Ishikawa (cell line): ENCODE data around the gene APBA2.

Experiments
- CEBPB ChIP-seq: IDR thresholded peaks from 2 replicates; pipeline ENCODE4 v1.6.1; 2012
- CREB1 ChIP-seq: IDR thresholded peaks from 2 replicates; pipeline ENCODE4 v1.6.1; 2012; ENCODE audit warnings: low read depth
- EGR1 ChIP-seq: IDR thresholded peaks from 2 replicates; pipeline ENCODE4 v1.6.1; 2012
- EP300 ChIP-seq: IDR thresholded peaks from 2 replicates; pipeline ENCODE4 v1.6.1; 2012; ENCODE audit warnings: borderline replicate concordance
- FOXM1 ChIP-seq: IDR thresholded peaks from 2 replicates; pipeline ENCODE4 v1.6.1; 2012; ENCODE audit warnings: low read depth, borderline replicate concordance
- MAX ChIP-seq: IDR thresholded peaks from 2 replicates; pipeline ENCODE4 v1.6.1; 2012
- NFIC ChIP-seq: IDR thresholded peaks from 2 replicates; pipeline ENCODE4 v1.6.1; 2012
- RAD21 ChIP-seq: IDR thresholded peaks from 2 replicates; pipeline ENCODE4 v1.6.1; 2012; ENCODE audit warnings: low read depth
- REST ChIP-seq: IDR thresholded peaks from 2 replicates; pipeline ENCODE4 v1.6.1; 2012; ENCODE audit warnings: low read depth, mild to moderate bottlenecking
- TAF1 ChIP-seq: IDR thresholded peaks from 2 replicates; pipeline ENCODE4 v1.6.1; 2012; ENCODE audit warnings: low read depth, mild to moderate bottlenecking
- TCF12 ChIP-seq: IDR thresholded peaks from 2 replicates; pipeline ENCODE4 v1.6.1; 2012; ENCODE audit warnings: low read depth
- TEAD4 ChIP-seq: IDR thresholded peaks from 2 replicates; pipeline ENCODE4 v1.6.1; 2012
- USF1 ChIP-seq: IDR thresholded peaks from 2 replicates; pipeline ENCODE4 v1.6.1; 2012
- YY1 ChIP-seq: IDR thresholded peaks from 2 replicates; pipeline ENCODE4 v1.6.1; 2012; ENCODE audit warnings: low read depth
- ZBTB7A ChIP-seq: IDR thresholded peaks from 2 replicates; pipeline ENCODE4 v1.6.1; 2012; ENCODE audit warnings: low read depth

The APBA2 gene

GRCh38 chr15:29086001-29086400, 200.2 kb downstream of the APBA2 start:
- TF ChIP-seq FOXM1 (no peak), YY1 (no peak), MAX (no peak), RAD21 (no peak), TCF12 (no peak), EP300 (no peak), REST (no peak), CEBPB (no peak), CREB1 (no peak), TAF1 (no peak), TEAD4 (no peak), NFIC (no peak), EGR1 (no peak)

- TF ChIP-seq RAD21 (no peak), TCF12 (no peak), USF1 (no peak), YY1 (no peak), NFIC (no peak), EP300 (no peak), EGR1 (no peak), REST (no peak), ZBTB7A (no peak), CEBPB (no peak), MAX (no peak), TAF1 (no peak), CREB1 (no peak), TEAD4 (no peak), FOXM1 (no peak)
These were observed 201.1 kb downstream of the APBA2 start for GRCh38 chr15:29086891-29087290.

- TF ChIP-seq FOXM1 = no peak
- no peak for TF ChIP-seq MAX
- no peak for TF ChIP-seq NFIC
- TF ChIP-seq TEAD4 = no peak
- no peak for TF ChIP-seq CEBPB
- TF ChIP-seq ZBTB7A = no peak
- no peak for TF ChIP-seq REST
- no peak for TF ChIP-seq TAF1
- TF ChIP-seq CREB1 = no peak
- TF ChIP-seq YY1 = no peak
- TF ChIP-seq EP300 = no peak
- TF ChIP-seq RAD21 = no peak
- no peak for TF ChIP-seq EGR1
- no peak for TF ChIP-seq USF1
- no peak for TF ChIP-seq TCF12
These were observed 201.9 kb downstream of the APBA2 start for GRCh38 chr15:29087521-29088285.

GRCh38 chr15:29088666-29089065, 202.9 kb downstream of the APBA2 start:
- TF ChIP-seq EGR1 (no peak), USF1 (no peak), EP300 (no peak), REST (no peak), NFIC (no peak), TAF1 (no peak), FOXM1 (no peak)
